NCI-H2107 (cell line): ENCODE results near the gene HECW1.

Experiments used
- DNase-seq: peaks from one replicate; lab custom pipeline; 2025; lab: John Stamatoyannopoulos, UW

The HECW1 gene

GRCh38 chr7:43437001-43437400 lies 324.6 kb downstream of the HECW1 start:
- DNase-seq, result no peak

DNA sequence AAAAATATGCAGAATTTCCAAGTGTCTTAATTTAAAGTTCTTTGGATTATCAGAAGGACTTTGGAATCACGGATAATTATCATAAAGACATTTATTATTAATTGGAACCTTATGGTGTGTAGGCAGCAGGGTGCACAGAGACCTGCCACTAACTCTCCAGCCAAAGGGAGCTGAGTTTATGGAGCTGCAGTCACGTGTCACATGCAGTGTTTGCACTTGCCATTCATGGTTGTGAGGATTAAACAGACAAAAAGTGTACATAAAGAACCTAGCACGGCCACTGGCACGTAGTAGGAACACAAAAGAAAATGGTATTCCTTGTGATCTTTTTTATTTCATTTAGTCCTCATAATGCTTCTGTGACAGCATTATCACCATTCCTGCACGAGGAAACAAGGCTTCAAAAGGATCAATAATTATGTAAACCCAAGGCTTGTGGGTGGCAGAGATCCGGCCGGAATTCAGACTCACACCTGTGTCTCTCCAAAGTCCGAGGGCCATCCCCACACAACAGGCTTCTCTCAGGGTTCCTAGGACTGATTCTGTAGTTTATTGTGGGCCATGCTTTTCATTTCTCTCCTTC lies 326.5 kb downstream of the HECW1 start:
- DNase-seq, result no peak

DNA sequence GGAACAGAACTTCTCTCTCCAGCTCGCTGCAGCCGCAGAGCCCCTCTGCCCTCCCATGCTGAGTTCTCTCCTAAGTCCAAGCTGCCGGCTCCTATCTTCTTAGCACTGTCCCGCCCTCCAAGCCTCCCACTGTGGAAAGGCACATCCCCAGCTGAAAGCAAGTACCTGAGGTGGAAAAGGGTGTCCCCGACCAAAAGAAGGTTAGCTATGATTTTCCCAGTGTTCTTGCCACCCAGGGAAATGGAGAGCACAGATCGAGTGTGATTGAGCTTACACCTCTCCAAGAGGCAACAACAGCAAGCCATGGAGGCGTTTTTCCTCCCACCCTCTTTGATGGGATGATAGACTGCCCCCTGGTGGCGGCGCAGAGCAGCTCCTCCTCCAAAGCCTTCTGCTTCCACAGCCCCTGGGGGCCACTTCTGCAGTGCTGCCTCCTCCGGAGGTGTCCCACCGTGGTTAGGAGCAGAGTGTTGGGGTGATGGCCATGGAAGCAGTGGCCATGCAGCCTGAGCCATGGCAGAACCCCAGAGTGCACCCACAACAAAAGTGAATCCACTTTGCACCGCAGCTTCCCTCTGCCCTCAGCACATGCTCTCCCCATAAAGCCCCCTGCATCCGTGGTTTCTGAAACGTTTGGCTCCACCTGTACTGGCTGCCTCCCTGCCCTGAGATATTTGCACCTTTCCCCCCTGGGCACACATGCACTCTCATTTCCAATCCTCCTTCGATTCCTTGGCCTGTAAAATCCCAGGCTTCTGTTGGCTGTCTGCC lies 327.4 kb downstream of the HECW1 start:
- no peak for DNase-seq

DNA sequence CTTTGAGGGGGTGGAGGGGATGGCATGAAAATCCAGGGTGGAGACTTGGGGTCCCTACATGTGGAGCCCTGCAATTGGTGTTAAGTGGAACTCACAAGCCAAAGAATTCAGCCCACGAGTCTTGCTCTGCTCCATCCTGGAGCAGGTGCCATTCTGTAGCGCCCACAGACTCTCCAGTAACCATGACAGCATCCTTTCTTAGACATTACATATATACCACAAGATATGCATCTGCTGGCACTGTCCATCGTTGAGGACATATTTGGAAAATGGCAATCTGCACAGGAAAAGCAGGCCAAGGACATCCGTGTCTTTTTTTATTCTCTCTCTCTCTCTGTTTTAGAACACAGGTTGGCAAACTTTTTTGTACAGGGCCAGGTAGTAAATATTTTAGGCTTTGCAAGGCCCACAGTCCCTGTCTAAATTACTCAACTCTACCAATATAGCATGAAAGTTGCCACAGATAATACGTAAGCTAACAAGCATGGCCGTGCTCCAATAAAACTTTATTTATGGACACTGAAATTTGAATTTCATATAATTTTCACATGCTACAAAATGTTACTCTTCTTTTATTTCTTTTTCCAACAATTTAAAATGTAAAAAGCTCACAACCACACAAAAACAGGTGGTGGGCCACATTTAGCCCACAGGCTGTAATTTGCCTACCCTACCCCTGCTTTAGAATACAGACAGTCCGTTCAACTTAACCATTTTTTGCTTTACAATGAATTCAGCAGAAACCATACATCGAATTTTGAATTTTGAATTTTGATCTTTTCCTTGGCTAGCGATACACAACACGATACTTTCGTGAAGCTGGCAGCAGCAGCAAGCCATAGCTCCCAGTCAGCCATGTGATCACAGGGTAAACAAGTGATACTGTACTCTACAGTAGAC lies 329.0 kb downstream of the HECW1 start:
- no peak for DNase-seq

GRCh38 chr7:43443381-43443780 lies 330.9 kb downstream of the HECW1 start:
- DNase-seq, result no peak

- no peak for DNase-seq
Measured at GRCh38 chr7:43444711-43445578, 332.5 kb downstream of the HECW1 start.

DNA sequence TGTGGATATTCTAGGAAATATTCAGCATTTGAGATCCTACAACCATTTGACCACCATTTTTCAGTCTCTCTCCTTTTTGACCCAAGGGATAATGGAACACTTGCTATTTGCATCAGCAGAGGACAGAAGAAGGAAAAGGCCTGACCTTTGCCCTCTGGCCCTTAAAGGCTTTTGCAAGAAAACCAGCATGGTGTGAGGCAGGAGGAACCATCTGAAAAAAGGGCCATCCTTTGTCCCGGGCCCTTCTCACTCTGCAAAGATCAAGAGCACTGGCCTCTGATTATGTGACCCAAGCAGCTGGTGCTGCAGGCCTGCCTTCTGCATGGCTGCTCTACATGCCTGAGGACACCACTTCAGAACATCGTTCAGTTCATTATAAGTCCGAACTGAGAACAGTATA lies 337.1 kb downstream of the HECW1 start:
- no peak for DNase-seq

GRCh38 chr7:43450894-43451293 lies 338.4 kb downstream of the HECW1 start:
- no peak for DNase-seq

GRCh38 chr7:43454936-43455518 lies 342.6 kb downstream of the HECW1 start:
- DNase-seq, result no peak

GRCh38 chr7:43456200-43456599 lies 343.8 kb downstream of the HECW1 start:
- no peak for DNase-seq

GRCh38 chr7:43458330-43459018 lies 346.0 kb downstream of the HECW1 start:
- DNase-seq, result no peak

- DNase-seq, result no peak
Measured at GRCh38 chr7:43459019-43459337, 346.5 kb downstream of the HECW1 start.

DNA sequence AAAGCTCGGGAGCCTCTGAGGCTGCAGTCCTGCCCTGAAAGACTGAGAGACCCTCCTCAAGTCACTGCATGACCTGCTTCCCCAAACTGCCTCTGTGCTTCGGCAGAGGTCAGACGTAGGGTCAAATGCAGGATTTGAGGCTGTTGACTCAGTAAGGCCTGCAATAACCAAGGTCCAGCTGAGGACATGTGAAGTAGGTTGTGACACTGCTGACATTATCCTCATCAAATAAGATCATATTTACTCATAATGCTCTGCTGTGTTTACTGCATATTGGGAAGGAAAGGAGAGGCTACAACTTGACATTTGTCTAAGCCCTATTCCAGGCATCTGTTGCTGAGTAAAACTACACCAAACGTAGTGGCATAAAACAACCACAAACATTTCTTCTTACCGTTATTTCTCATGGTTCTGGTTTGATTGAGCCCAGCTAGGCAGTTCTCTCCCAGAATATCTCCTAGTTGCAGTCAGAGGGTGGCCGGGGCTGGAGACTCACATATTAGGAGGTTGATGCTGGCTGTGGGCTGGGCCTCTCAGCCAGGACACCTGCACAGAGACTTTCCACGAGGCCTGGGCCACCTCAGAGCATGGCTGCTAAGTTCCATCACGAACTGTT lies 348.4 kb downstream of the HECW1 start:
- DNase-seq, result no peak

- DNase-seq, result no peak
Measured at GRCh38 chr7:43461349-43462024, 349.0 kb downstream of the HECW1 start.

GRCh38 chr7:43462836-43463235 lies 350.4 kb downstream of the HECW1 start:
- DNase-seq, result no peak

- no peak for DNase-seq
Measured at GRCh38 chr7:43463401-43463980, 351.0 kb downstream of the HECW1 start.

DNA sequence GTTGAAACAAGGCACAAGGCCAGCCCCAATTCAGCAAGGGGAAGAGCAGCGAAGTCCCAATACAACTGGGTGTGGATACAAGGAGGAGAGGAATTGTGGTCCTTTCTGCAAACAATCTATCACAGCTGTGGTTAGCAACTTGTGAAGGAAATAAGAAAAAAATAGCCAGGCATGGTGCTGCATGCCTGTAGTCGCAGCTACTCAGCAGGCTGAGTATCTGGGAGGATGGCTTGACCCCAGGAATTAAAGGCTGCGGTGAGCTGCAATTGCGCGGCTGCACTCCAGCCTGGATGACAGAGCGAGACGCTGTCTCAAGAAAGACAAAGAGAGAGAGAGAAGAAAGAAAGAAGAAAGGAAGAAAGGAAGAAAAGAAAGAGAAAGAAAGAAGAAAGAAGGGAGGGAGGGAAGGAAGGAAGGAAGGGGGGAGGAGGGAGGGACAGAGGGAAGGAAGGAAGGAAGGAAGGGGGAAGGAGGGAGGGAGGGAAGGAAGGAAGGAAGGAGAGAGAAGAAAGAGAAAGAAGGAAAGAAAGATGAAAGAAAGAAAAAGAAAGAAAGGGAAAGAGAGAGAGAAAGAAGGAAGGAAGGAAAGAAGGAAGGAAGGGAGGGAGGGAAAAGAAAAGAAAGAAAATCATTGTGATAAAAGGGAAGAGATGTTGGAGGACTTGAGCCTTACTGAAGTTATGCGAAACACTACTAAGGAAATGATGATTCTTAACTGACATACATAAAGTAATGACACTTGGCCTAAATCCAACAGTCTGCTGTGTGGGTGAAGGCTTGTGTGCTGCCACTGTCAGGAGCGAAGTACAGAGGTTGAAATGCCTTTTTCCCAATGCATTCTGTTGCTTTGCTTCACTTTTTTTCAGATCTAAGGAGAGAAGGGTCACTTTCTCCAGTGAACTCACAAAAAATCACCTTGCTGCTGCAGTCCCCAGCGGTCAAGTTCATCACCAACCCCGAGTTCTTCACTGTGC lies 353.4 kb downstream of the HECW1 start:
- no peak for DNase-seq

DNA sequence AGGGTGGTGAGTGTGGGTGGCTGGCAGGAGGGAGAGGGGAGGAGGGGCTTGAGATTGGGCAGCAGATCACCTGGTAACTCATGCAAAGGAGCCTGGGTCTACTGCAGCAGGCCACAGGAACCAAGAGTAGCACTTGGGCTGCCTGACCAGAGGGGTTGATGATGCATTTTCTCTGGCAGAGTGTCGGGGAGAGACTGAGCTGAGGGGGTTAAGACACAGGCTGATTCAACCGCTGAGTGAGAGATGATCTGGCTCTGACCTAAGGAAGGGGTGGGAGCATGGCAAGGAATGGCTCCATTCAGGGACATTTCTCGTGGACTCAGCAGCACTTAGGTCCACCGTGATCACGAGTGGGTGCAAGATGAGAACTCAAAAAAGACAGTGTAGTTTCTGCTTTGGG lies 355.0 kb downstream of the HECW1 start:
- no peak for DNase-seq
